SK-N-MC (cell line): ENCODE results near the gene SLC7A6OS.

Source experiments
- EZH2 ChIP-seq: fragments of 200-600 bp; sonication (generic); IDR thresholded peaks from one replicate; pipeline ENCODE4 v1.6.1; 2017; ENCODE audit warnings: antibody characterized with exemption
- FOXP2 ChIP-seq: optimal IDR thresholded peaks from 2 replicates; pipeline ENCODE3; 2011; ENCODE audit warnings: mild to moderate bottlenecking, moderate library complexity; ENCODE audit not compliant: insufficient read depth; ENCODE audit errors: extremely low read length, control extremely low read depth
- POLR2AphosphoS5 ChIP-seq: IDR thresholded peaks from 2 replicates; pipeline ENCODE4 v1.6.1; 2012; ENCODE audit warnings: mild to moderate bottlenecking, low read depth, low read length, borderline replicate concordance

DNA sequence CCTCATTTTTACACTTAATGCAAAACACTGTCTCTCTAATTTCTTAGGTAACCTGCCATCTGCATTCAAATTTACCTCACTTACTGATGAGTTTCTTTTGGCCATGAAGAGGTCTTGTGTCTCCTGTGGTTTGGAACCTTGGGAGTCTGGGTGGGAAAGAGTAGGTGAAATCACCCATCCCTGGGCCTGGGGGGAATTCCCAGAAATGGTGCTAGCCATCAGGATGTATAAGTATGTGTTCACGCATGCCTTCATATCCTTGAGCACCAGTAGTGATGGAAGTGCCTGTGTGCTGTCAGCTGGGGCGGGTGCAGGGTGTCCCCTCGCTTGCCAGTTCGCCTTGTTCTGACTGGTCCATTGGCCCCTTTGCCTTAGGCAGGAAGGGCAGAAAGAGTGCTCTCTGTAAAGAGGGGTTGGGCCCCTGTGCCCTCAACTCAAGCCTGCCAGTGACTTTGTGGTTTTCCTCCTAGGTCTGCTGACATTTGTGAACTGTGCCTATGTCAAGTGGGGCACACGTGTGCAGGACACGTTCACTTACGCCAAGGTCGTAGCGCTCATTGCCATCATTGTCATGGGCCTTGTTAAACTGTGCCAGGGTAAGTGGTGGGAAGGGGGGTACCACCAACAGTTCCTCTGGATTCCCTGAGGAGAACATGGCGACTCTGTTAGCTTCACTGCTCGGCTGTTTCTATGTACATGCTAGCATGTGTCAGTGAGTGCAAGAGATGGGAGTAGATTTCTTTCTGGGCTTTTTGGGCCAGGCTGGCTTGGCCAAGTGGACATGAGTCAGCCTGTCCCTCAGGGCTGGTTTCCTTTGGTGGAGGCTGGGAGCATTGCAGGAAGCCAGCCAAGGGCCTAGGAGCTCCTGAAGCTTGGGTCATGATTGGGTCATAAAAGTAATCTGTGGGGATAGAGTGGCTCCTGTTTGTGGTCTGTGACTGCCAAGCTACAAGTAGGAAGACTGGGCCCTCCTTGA lies 23.2 kb downstream of the SLC7A6OS start:
- TF ChIP-seq POLR2AphosphoS5: no peak
- no peak for TF ChIP-seq EZH2
- TF ChIP-seq FOXP2: no peak
